ENCODE data around the gene KIRREL1.

Gene KIRREL1

DNA sequence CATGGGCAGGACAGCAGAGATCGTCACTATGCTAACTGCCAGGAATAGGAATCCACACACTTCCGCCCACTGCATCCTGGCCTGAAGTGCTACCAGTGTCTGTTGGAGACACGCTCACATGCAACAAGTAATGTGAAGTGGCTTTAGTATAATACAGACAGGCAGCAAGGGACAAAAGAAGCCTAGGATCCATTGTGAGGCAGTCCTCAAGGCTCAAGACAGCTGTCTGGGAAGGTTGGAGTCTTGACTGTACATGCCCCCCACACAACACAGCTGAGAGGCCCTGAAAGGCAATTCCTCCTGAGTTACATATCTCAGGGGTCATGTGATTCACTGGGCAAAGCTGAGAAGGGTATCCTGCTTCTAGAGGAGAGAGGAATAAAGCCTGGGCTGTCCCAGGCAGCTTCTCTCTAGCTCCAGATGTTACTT lies 147.3 kb downstream of the KIRREL1 start:
- no peak for DNase-seq

DNA sequence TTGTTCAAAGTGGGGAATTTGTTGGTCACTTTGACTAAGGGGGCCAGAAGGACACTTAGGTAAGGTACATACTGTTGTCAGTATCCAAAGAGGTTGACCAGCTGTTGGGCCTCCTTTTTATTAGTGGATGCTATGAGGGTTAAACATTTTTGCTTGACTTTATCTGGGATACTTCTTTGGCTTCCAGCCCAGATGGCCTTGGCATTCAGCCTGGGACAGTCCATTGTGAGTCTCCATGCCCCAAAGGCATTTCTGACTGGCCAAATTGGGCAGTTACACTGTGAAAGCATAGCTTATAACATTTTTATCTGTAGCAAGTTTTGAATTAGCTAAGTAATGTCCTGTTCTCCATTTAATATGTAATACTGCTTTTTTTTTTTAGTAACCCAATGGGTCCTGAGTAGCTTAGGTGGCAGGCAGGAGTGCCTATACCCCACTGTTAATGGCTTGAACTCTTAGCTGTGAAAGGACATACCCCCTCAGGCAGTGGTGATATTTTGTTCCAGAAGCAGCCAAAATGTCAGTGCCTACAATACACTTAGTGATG lies 151.8 kb downstream of the KIRREL1 start:
- DNase-seq, result peak in 22 of 56 donors; percentile 1 to 61 (median 10)

DNA sequence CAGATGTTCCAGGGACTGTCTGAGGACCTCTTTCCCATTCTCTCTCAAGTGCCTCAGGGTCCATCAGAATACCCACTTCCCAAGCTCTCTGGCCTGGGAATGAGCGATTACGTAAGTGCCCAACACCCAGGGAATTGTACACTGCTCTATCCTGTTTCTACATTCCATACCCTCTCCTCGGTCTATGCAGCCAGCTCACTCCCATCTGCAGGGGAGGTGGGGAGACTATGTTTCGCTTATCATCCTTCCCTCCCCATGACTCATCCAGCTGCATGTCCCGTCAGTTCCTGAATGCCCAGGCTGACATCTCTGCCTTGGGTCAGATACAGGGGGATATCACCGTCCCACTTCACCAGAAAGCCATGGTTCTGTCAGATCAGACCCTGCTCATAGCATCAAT lies 152.7 kb downstream of the KIRREL1 start:
- DNase-seq, result no peak

DNA sequence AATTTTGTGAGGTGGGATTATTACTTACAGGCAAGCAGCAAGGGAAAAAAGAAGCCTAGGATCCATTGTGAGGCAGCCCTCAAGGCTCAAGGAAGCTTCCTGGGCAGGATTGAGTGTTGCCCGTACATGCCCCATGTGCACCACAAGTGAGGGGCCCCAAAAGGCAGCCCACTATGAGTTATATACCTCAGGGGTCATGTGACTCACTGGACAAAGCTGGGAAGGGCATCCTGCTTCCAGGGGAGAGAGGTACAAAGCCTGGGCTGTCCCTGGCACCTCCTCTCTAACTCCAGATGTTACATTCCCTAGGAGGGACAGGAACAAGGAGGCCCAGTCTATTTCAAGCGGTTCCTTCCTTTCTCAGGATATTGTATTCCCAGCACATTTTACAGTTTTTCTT lies 153.3 kb downstream of the KIRREL1 start:
- no peak for DNase-seq

DNA sequence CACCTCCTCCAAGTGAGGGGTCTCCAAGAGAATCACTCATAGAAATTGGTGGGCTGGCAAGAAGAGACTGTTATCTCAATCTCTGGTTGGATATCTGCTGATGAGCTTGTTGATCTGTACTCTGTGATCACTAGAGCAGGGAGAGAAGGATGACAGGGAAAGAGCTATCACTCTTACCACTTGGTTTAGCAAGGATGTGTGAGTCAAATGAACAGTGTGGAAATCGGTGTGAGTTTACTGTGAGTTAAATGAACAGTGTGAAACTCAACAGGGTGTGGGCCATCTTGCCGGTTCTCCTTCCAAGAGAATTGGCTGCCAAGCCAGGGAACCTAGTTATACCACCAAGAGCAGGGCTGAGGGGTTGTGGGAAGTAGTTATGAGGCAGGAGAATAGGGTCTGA lies 154.0 kb downstream of the KIRREL1 start:
- DNase-seq, result no peak

DNA sequence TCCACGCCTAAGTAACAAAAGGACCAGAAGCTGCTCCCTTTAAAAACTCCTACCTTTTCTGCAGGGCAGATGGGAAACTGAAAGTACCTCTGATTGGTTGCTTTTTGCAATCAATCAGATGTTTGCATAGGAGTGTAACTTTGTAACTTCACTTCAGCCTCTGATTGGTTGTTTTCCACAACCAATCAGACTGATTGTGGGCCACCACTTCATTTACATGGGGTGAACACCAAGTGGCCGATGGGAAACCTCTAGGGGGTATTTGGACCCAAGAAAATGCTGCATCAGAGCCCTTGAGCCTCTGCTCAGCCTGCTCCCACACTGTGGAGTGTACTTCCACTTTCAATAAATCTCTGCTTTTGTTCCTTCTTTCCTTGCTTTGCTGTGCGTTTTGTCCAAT lies 154.4 kb downstream of the KIRREL1 start:
- DNase-seq, result peak in 1 of 56 donors; percentile 9

DNA sequence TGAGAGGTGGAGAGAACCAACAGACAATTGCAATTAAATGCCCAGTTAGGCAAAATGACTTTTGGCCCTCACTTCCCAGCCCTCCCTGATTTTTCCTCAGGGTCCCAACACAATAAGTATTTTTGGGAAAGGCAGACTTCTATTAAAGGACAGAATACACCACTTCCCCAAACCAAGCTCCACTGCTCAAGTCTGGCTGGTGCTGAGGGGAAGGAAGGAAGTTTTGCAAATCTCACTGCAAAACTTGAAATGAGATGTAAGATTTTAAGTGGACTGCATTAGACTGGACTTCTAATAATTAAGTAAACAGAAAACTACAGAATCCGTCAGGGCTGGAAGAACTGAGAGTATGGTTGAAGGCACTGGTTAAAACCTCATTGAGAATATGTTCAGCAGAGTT lies 155.0 kb downstream of the KIRREL1 start:
- DNase-seq, result no peak

DNA sequence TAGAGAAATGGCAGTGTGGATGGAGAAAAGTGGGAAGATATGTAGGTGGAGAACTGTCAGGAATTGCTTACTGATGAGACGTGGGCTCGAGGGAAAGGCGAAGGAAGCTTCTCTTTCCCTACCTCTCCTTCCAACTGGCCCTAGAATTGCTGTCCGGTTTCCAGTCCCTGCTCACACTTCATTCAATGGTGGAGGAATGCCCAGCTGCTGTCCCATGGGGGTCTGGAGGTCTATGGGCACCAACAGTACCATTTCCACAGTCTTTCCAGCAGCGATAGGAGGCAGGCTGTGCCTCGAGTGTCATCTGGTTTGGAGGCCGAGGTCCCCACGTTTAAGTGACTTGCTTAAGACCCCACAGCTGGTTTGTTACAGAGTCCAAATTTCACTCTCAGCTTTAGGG lies 155.7 kb downstream of the KIRREL1 start:
- DNase-seq, result peak in 5 of 56 donors; percentile 1 to 49 (median 27)

All from nucleus accumbens (tissue), 56 donors.